Measurements from ENCODE around the gene FBXO15.

The FBXO15 gene

GRCh38 chr18:74060579-74060978, 87.1 kb downstream of the FBXO15 start:
- no peak overlapping the region for H3K4me3 ChIP-seq (ENCODE audit: low read length)
- no peak for DNase-seq (ENCODE audit: low read depth)
- no peak for TF ChIP-seq CTCF (conservative IDR thresholded peaks at IDR 0.05; ENCODE audit: low read depth, low read length)

- TF ChIP-seq CTCF (conservative IDR thresholded peaks at IDR 0.05; ENCODE audit: low read depth, low read length): no peak
- DNase-seq (ENCODE audit: low read depth): no peak
- H3K4me3 ChIP-seq (ENCODE audit: low read length): no peak overlapping the region
These were observed 96.8 kb downstream of the FBXO15 start for GRCh38 chr18:74050807-74051206.

- no peak overlapping the region for H3K4me3 ChIP-seq (ENCODE audit: low read length)
- peak; percentile 52 for TF ChIP-seq CTCF (conservative IDR thresholded peaks at IDR 0.05; ENCODE audit: low read depth, low read length)
- no peak for DNase-seq (ENCODE audit: low read depth)
These were observed 106.9 kb downstream of the FBXO15 start for GRCh38 chr18:74040459-74041332.

GRCh38 chr18:74040008-74040407, 107.6 kb downstream of the FBXO15 start:
- TF ChIP-seq CTCF (conservative IDR thresholded peaks at IDR 0.05; ENCODE audit: low read depth, low read length): no peak
- H3K4me3 ChIP-seq (ENCODE audit: low read length): no peak overlapping the region
- no peak for DNase-seq (ENCODE audit: low read depth)

- TF ChIP-seq CTCF (conservative IDR thresholded peaks at IDR 0.05; ENCODE audit: low read depth, low read length): no peak
- no peak overlapping the region for H3K4me3 ChIP-seq (ENCODE audit: low read length)
- no peak for DNase-seq (ENCODE audit: low read depth)
These were observed 118.5 kb downstream of the FBXO15 start for GRCh38 chr18:74029161-74029560.

Data from retinal pigment epithelial cell (primary cell).